ENCODE data around the gene EGFL6.
"Not testable (repeated sequence)": the region's sequence is repeated elsewhere in the genome, so short reads cannot be mapped to it uniquely, and the experiment has no call there.

The EGFL6 gene

DNA sequence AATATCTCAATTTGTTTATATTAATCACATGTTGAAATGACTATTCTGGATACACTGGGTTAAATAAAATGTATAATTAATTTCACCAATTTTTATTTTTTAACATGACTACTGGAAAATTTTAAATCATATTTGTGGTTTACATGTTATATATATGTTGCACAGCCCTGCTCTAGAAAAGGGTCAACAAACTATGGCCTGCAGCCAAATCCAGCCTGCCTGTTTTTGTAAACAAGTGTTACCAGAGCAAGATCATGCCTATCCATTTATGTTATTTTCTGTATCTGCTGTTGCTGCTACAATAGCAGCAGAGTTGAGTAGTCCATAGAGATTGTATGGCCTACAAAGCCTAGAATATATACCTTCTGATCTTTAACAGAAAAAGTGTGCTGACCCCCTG, 84.7 kb downstream of the EGFL6 start:
- DNase-seq = no peak

DNA sequence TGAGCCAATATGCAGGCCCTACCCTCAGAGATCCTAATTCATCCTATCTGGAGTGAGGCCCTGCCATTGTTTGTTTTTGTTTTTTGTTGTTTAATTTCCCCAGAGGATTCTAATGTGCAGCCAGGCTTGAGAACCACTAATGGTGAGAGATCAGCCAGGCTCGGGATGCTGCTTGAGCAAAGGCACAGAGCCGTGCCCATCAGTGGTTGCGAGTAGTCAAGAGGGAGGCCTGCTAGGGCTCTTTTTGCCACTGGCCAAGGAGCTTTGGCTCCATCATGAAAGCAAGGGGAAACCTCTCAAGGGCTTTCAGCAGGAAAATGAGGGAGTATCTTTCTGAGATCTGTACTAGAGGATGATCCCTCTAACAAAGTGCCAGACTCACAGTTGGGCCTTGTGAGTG, 86.3 kb downstream of the EGFL6 start:
- no peak for DNase-seq

DNA sequence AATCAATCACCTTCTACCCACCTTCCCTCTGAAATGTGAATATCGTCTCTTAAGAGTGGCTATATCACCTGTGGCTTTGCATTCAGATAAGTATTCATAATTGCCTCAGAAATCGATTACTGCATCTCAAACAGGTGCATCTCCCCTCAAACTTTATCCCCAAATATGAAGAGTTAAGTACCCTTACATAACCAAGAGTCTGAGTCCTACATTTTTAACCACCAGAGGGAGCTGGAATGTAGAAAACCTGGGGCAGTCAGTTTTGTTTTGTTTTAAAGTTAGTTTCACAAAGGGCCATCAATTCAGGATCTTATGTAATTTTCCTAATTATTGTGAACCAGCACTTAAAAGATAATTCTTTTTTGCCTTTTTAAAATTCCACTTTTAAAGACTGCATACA, 89.2 kb downstream of the EGFL6 start:
- DNase-seq = peak; percentile 50

DNA sequence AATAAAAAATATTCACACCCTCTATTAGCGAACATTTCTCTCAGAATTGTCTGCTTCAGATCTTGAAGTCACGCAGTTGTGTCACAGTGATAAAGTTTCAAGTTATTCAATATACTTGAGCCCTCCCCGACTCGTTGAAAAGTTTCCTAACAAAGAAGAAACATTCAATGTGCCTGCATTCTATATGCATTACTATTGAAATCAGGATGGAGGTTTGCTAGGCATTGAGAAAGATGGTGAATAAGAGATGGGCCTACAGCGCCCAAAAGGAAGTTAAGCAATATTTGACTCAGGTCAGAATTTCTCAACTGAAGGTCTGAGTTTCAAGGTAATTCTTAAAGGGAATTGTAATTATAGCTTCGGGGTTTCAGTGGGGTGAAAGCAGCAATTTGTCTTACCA, 89.7 kb downstream of the EGFL6 start:
- DNase-seq = no peak

DNA sequence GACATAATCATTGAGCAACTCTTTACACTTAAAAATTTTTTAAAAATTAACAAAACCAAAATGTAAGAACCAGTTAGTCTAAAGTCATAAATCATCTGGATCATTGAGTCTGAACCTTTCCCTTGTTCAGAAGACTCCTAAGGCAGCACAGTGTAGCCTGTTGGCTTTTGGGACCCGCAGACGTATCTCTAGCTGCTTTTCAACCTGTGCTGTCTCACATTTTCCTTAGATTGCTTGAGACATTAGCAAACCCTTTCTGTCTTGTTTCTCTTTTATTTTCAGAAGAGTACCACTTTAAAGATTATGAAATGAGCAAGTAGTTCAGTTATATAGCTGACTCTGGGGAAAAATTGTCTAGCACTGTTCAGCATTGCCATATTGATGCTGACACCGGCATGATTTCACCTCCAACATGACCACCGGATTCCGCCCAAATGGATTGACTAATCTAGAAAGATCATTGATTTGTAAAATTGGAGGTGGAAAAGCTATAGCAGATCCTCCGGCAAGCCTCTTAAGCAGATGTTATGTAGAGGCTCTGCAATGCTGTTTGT, 92.4 kb downstream of the EGFL6 start:
- DNase-seq = no peak

DNA sequence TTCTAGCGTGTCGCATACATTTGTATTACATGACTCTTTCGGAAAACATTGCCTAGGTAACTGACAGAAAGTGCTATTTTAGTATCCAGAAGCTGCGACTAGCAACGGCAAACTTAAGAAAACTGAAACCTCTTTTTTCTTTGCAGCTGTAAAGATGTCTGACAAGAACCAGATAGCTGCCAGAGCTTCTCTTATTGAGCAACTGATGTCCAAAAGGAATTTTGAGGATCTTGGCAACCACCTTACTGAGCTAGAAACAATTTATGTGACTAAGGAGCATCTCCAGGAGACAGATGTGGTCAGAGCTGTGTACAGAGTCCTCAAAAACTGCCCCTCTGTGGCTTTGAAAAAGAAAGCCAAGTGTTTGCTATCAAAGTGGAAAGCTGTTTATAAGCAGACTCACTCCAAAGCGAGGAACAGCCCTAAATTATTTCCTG, 93.0 kb downstream of the EGFL6 start:
- DNase-seq = no peak

DNA sequence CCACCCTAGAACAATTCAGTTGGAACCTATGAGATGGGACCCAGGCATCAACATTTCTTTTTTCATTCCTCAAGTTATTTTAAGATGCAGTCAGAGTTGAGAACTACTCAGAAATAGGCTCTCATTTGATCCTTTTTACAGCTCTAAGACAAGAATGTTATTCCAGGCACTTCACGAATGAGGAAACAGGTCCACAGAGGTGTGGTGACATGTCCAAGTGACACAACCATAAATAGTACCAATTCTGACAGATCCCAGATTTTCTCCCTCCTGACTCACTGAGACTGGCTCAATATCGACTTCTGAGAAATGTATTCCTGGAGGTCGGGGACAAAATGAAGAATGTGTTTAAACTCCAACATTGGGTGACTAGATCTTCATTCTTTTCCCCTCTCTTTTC, 94.6 kb downstream of the EGFL6 start:
- DNase-seq = no peak

DNA sequence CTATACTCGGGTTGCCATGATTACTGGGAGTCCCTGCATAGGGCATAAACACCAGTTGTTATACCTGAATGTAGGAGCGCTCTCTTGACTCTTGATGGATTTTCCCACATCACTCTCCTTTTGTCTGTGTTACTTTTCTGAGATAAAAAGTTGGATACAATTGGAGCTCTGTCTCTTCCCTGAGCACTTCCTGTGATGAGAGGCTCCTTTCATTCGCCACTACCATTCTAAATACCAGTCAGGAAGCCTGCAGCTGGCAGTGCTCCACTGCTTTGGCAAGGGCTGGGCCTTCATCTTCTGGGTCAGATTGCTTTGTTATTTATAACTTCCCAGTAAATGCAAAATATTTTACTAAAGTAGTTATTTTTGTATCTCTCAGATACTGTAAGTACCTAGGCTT, 97.4 kb downstream of the EGFL6 start:
- no peak for DNase-seq

DNA sequence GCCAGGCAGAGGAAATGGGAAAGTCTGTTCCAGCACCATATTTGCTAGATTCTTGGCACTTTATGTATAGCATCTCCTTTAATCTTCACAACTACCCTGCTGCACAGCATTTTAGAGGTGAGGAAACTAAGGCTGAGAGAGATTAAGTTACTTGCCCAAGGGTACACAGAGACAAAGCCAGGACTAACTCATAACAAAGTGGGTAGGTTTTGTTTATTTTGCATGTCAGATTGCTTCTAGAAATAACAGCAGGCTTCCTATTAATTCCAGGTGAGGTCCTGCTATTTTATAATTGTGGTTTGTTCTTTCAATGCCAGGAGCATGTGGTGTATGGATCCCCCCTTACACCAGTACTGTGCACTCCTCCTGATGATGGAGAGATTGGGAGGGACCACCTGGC, 98.5 kb downstream of the EGFL6 start:
- DNase-seq = no peak

DNA sequence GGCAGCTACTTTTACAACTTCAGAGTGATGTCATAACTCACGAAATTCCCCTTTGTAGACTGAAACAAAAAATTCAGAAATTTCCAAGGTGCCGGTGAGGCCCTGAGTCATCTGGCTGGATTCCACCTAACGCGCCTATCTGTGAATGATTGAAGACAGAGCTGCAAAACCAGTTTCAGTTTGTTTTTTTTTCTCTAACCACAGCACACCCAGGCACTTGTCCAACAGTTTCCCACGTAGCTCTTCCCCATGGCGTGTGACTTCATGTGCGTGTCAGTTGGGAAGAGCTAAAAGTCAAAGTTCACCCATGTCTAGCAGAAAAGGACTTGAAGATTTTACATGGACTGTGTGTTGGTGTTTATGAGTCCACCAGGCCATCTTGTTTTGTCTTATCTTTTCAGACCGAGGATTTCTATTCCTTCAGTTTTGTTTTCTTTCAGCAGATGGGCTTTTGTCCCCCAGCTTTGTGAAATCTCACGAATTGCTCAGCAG, 99.9 kb downstream of the EGFL6 start:
- DNase-seq = peak; percentile 42

DNA sequence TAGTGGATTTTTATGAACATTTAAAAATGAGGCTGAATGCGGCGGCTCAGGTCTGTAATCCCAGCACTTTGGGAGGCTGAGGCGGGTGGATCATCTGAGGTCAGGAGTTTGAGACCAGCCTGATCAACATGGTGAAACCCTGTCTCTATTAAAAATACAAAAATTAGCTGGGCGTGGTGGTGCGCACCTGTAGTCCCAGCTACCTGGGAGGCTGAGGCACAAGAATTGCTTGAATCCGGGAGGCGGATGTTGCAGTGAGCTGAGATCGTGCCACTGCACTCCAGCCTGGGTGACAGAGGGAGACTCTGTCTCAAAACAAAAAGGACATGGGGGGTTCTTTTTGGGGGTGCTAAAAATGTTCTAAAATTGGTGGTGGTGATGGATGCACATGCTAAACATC, 100.4 kb downstream of the EGFL6 start:
- not testable (repeated sequence) for DNase-seq

DNA sequence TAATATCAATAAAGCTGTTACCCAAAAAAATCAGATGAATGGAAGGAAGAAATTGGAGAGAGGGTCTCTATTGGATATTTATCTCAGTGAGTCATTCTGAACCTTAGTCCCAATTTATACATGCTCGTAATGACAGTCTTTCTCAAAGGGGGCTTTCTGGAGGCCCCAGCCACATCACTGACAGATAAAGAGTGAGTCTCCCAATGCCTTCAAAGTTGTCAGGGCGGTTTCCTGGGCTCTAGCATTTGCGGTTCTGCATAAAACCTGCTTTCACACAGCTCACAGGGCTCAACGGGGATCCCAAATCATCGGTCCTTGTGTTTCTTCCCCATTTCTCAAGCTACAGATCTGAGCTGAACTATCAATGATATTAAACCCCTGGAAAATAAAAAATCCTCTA, 100.8 kb downstream of the EGFL6 start:
- no peak for DNase-seq

DNA sequence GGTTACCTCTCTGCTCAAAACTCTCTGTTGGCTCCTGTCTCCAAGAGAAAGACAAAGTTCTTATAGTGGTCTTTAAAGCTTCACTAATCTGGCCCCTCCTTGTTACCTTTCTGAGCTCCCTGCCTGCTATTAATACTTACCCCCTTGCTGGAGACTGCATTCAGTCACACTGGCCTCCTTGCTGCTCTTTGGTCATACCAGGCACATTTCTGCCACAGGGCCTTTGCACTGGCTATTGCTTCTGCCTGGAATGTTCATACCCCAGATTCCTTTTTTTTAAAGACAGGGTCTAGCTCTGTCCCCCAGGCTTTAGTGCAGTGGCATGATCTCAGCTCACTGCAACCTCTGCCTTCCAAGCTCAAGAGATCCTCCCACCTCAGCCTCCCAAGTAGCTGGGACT, 103.6 kb downstream of the EGFL6 start:
- no peak for DNase-seq

DNA sequence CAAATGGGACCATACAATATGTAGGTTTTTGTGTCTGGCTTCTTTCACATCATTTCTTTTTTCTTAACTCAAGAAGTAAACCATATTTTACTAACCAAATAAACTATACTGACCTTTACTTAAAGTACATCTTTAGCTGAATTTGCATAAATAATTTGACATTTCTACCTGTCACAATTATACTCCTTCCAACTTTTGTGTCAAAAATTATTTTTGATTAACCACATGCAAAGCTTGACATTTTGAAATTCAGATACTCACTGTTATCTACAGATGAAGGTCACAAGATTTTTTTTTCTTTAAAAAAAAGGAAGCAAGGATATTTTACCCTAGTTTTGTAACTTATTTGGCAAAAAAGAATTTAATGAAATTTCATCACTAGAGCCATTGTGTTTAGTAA, 107.5 kb downstream of the EGFL6 start:
- no peak for DNase-seq

DNA sequence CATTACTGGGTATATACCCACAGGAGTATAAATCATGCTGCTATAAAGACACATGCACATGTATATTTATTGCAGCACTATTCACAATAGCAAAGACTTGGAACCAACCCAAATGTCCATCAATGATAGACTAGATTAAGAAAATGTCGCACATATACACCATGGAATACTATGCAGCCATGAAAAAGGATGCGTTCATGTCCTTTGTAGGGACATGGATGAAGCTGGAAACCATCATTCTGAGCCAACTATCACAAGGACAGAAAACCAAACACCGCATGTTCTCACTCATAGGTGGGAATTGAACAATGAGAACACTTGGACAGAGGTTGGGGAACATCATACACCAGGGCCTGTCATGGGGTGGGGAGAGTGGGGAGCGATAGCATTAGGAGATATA, 110.3 kb downstream of the EGFL6 start:
- DNase-seq = not testable (repeated sequence)

DNA sequence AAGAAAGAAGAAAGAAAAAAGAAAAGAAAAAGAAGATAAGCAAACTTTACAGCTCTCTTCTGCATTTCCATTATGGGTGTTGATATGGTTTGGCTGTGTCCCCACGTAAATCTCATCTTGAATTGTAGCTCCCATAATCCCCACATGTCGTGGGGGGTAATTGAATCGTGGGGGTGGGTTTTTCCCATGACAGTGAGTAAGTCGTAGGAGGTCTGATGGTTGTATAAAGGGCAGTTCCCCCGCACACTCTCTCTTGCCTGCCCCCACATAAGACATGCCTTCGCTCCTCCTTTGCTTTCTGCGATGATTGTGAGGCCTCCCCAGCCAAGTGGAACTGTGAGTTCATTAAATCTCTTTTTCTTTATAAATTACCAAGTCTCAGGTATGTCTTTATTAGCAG, 112.2 kb downstream of the EGFL6 start:
- DNase-seq = no peak
